Posterior vena cava (tissue), 2 donors: ENCODE data around the gene UBE3B. TPM values are rescaled to one million over a fixed set of nuclear protein-coding genes. Genes with fewer than 3 reads are reported as not detected.

Experiments
- DNase-seq: peaks from one replicate; pipeline ENCODE4 v3.0.0-alpha.2; 2020; ENCODE audit warnings: low spot score
- intact Hi-C, 2 donors: fragments of 100-400 bp; cut with DNase I; formaldehyde crosslinking; loops; one replicate each; pipeline versions ENCODE4 v1.14.1 to v1.14.2; 2022 to 2023
- total RNA-seq, 2 donors: library from RNA; stranded (reverse); fragmentation: NEBNext Ultra II Directional; extraction: Animal tissue kit (Norgen Biotek cat#: 25700); gene quantifications; one replicate each; pipeline ENCODE4 v1.2.1, GENCODE V29; 2021
- donor health status: DM: yes; HTN: yes; CAD: no.
- donor health status: DM: yes; HTN: yes; CAD: no.

Gene UBE3B
- total RNA-seq, 2 donors from 2014 or later: 29.5 to 34.9 TPM

- intact Hi-C loops: no loop called here
- DNase-seq: no peak
These were observed 80.4 kb downstream of the UBE3B start for GRCh38 chr12:109557805-109558204.

GRCh38 chr12:109558374-109559199 is 81.2 kb downstream of the UBE3B start:
- no peak for DNase-seq
- intact Hi-C loops: no loop called here

- intact Hi-C loops: no loop called here
- DNase-seq: no peak
These were observed 81.7 kb downstream of the UBE3B start for GRCh38 chr12:109559200-109559505.

GRCh38 chr12:109559601-109560000 is 82.2 kb downstream of the UBE3B start:
- intact Hi-C loops: no loop called here
- DNase-seq: no peak

- intact Hi-C loops: no loop called here
- DNase-seq: no peak
These were observed 83.7 kb downstream of the UBE3B start for GRCh38 chr12:109560867-109561710.

- no peak for DNase-seq
- intact Hi-C loops: no loop called here
These were observed 84.2 kb downstream of the UBE3B start for GRCh38 chr12:109561711-109562030.

- intact Hi-C loops: no loop called here
- no peak for DNase-seq
These were observed 85.4 kb downstream of the UBE3B start for GRCh38 chr12:109562871-109563270.

- DNase-seq: no peak
- intact Hi-C loops: no loop called here
These were observed 86.2 kb downstream of the UBE3B start for GRCh38 chr12:109563291-109564284.

GRCh38 chr12:109566424-109566823 is 89.0 kb downstream of the UBE3B start:
- no peak for DNase-seq

GRCh38 chr12:109567296-109567695 is 89.9 kb downstream of the UBE3B start:
- DNase-seq: no peak
- intact Hi-C loops: no loop called here

More at GRCh38 chr12:109566424-109566823, 89.0 kb downstream of the UBE3B start:
- intact Hi-C loops: loop anchor here in 1 of 2 donors (1.0 kb wide), 1 partner anchor 45 kb away; no protein-coding TSS in a partner anchor

GRCh38 chr12:109567967-109568366 is 90.5 kb downstream of the UBE3B start:
- DNase-seq: no peak
- intact Hi-C loops: no loop called here

- intact Hi-C loops: no loop called here
- DNase-seq: no peak
These were observed 91.1 kb downstream of the UBE3B start for GRCh38 chr12:109568486-109568885.

GRCh38 chr12:109571773-109572505 is 94.5 kb downstream of the UBE3B start:
- intact Hi-C loops: no loop called here
- DNase-seq: no peak

GRCh38 chr12:109572506-109572845 is 95.0 kb downstream of the UBE3B start:
- intact Hi-C loops: no loop called here
- DNase-seq: no peak

GRCh38 chr12:109573029-109573913 is 95.8 kb downstream of the UBE3B start, which contains the start of the genes MMAB and MVK:
Gene MMAB (minus strand): TSS chr12:109573504. CDS start chr12:109573480, 24 bp downstream.
Gene MVK (plus strand): TSS chr12:109573794. CDS start chr12:109574823, 1,029 bp downstream.
- intact Hi-C loops: no loop called here
- peak; percentile 99 for DNase-seq

GRCh38 chr12:109573914-109574244 is 96.4 kb downstream of the UBE3B start:
- intact Hi-C loops: no loop called here
- no peak for DNase-seq

- intact Hi-C loops: no loop called here
- DNase-seq: no peak
These were observed 98.2 kb downstream of the UBE3B start for GRCh38 chr12:109575683-109576082.

GRCh38 chr12:109577311-109577710 is 99.9 kb downstream of the UBE3B start:
- intact Hi-C loops: no loop called here
- DNase-seq: no peak
